Measurements from ENCODE around the gene SIX5.
"Not testable (repeated sequence)": the region's sequence is repeated elsewhere in the genome, so short reads cannot be mapped to it uniquely, and the experiment has no call there.

Gene SIX5

DNA sequence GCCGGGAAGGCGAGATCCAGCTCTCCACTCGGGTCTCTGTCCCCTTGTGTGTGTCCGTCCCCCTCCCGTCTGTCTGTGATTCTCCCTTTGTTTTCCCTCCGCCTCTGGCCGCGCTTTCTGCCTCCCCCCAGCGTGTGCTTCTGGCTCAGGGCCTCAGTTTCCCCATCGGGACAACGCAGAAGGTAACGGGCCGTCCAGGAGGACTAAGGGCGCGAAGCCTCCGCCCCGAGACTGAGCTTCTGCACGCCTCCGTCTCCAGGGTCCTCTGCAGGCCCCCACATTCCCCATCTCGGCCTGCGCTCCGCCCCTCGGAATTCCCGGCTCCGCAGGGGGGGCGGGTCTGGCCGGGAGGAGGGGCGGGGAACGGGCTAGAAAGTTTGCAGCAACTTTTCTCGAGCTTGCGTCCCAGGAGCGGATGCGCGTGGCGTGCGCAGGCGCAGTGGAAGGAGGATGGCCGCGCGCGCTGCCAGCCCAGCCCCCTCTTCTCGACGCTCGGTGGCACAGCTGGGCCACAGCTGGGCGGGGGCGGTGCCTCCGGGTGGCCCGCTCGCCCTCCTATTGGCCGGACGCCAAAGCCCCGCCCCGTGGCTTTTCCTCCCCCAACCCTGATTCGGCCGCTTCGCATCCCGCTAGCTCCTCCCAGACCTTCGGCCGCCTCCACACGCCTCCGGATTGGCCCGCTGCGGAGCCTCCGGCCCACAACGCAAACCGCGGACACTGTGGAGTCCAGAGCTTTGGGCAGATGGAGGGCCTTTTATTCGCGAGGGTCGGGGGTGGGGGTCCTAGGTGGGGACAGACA, at the start of gene SIX5:
SIX5 (minus strand) TSS at position 269 of the 799 bp plus-strand sequence. CDS start 408 bp downstream, outside the sequence.
- DNase-seq (ENCODE audit: low spot score), result peak; percentile 98

DNA sequence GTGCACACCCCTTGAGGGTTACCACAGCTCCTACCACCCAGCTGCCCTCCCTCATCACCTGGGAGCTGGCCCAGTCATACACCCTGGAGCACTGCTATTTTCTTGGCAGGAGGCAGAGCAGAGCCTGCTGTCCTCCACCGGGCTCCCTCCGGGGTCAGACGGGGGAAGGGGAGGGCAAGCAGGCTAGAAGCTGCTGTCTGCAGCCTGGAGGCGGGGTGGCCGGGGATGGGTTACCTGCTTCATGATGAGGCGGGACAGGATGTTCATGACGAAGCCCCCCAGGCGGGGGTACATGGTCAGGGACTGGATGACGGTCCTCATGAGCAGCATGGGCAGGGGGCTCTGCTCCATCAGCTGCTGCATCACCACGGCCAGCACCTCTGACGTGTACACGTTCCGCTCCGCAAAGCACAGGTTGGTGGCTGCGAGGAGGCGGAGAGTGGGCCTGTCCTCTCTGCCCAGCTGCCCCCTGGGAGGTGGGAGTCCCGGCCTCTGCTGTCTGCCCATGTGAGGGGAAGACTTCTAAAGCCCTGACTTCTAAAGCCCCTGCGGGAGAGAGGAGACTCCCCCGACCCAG, 48.8 kb upstream of the SIX5 start:
- no peak for DNase-seq (ENCODE audit: low spot score)

DNA sequence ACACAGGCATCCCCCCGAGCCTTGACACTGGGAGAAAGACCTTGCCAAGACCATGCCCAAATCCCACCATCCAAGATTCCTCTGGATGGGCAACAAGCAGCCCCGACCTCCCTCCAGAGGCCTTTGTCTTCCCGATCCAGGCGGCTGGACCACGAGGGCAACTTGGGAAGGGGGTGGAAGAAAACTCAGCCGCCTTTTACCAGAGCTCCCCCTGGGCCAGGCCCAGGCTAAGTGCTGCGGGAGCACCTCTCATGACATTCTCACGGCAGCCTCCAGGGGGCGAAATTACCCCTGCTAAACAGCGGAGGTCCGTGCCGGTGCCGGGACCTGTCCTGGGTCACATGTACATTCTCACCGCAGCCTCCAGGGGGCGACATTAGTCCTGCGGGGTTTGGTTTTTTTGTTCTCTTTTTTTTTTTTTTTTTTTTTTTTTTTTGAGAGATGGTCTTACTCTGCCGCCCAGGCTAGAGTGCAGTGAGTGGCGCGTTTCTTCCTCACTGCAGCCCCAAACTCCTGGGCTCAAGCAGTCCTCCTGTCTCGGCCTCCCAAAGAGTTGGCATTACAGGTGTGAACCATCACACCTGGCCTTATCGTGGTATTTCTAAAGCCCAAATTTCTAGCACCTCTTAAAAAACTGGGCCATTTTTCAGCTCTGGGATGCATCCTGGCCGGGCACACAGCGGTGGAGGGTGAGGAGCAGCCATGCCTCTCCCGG, 48.1 kb upstream of the SIX5 start:
- peak; percentile 95 for DNase-seq (ENCODE audit: low spot score)

DNA sequence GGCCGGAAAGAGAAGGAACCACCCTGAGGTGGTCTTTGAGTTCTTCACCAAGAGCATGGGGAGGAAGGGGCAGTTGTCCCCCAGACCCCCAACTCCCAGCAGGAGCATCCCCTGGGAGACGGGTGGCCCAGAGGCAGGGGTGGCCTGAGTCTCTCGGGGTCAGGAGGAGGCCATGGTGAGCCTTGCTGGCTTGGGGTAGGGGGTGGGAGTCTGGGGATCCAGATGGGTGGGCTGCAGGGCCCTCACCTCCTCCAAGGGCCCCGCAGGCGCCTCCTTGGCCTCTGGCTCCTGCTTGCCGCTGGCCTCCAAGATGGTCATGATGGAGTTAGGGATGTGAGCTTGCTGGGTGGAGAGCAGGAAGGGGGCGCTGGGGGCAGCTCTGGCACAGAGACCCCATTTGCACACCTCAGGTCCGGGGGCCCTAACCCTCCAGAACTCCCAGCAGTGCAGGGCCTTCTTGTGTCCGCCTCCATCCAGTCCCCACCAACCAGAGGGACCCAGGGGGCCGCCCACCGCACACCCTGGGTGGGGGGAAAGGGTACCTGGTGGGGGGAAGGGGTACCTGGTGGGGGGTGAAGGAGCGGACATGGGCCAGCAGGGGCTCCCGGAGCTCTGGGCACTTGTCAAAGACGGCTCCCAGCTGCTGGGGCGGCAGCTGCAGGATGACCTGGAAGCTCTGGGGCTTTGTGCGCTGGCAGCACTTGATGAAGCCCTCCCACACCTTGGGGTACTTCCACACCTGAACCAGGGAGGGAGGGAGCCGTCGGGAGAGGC, 47.4 kb upstream of the SIX5 start:
- DNase-seq (ENCODE audit: low spot score), result no peak

DNA sequence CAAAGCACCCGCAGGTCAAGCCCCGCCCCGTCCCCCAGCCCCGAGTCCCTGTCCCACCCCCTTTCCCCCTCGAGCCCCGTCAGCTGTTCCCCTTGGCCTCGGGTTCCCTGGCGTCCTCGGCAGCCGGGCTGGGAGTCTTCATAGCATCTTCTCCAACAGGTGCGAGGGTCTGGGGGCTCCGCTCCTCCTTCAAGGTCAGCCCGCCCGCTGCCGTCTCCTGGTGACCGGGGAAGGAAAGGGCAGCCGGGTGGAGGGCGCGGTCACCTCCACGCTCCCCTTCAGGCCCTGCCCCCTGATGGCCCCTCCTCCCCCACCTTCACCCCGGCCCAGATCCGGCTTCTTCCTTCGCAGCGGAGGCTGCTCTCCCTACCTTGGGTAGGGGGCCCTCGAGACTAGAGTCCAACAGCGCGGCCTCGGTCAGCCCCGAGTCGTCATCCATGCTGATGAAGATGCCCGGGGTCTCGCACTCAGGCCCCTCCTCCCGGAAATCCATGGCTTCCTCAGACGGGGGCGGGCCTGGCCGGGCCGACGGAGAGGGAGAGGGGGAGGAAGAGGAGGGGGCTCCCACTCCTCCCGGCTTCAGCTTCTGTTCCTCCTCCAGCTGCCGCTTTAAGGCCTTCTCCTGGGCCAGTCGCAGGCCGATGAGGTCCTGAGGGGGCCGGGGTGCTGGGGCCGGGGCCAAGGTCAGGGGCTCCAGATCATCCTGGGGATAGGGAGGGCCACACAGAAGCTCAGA, 46.6 kb upstream of the SIX5 start:
- DNase-seq (ENCODE audit: low spot score), result no peak

DNA sequence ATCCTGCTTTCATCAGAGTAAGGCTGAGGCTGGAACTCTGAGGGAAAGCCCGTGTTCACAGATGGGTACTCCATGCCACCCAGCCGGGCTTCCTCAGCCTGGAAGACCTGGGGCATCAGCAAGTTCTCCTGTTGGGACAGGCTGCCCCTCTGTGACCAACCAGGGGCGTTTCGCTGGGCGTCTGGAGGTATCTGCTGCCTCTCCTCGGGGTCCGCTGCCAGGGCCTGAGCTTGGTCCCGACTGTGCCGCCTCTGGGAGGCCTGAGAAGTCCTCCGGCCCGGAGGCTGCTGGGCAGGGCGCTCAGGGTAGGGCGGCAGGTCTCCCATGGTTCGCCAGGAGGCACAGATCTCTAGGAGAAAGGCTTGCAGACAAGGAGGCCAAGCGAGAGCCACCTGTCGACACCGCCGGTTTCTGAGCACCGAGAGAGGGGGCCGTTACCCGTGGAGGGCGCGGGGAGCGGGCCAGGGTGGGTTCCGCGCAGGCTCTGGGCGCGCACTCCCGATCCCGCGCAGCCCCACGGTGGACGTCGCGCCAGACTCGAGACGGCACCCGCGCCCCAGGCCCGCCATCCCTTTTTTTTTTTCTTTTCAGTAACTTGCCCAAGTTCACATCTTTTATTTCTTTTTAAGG, 45.9 kb upstream of the SIX5 start, which contains the start of gene RSPH6A:
RSPH6A (minus strand) TSS at position 458 of the 630 bp plus-strand sequence; CDS start at position 326, 132 bp downstream.
- no peak for DNase-seq (ENCODE audit: low spot score)

DNA sequence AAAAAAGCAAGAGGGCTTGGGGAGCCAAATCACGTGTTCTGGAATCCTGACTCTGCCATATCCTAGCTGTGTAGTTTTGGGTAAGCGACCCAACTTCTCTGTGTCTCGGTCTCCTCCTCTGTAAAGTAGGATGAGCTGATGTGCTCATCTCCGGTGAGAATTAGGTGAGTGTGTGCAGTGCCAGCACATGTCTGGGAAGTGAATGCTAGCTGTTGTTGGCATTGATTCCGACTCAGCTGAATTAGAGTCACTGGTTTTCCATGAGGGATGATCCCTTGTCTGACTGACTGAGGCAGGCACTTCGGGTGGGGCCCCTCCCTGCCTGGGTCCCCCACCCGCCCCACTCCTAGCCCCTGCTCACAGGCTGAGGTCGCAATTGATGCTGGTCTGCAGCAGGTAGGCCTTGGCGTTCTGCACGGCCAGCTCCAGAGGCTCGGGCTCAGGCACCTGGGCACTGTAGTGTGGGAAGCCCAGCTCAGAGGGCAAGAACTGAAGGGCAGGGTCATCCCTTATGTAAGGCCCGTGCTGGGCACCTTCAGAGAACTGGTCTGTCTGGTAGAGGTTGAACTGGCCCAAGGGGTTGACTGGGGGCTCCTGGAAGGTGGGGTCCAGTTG, 45.2 kb upstream of the SIX5 start:
- DNase-seq (ENCODE audit: low spot score), result no peak

DNA sequence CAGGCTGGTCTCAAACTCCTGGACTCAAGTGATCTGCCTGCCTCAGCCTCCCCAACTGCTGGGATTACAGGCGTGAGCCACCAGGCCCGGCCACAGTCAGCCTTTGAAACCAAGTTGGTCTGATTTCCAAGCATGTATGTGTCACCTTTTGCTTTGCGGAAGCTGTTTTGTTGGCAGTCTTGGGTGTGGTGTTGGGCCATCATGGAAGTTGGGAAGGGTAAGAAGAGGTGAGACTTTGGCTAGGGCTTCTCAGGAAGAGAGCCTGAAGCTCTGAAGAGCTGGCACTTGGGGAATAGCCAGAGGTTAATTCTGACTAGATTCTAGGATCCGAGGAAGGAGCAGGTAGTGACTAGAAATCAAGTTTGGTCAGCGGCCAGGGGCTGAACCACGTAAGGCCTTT, 43.2 kb upstream of the SIX5 start:
- DNase-seq (ENCODE audit: low spot score), result no peak

DNA sequence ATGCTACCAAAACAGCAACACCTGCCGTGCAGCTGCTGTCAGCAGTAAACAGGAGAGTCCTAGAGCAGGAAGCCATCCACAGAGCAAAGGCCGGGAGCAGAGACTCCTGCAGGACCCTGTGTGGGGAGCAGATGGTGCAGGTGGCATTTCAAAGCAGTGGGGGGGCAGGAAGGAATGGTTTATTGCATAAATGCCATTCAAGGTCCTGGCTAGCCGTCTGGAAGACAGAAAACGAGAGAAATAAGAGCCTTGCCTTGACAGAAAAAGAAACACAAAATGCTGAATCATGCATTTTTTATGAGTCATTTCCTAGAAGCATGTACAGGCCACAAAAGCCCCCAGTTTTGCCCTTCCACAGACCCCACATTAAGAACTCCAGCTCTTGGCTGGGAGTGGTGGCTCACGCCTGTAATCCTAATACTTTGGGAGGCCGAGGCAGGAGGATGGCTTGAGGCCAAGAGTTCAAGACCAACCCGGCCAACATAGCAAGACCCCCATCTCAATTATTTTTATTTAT, 40.6 kb upstream of the SIX5 start:
- peak; percentile 68 for DNase-seq (ENCODE audit: low spot score)

DNA sequence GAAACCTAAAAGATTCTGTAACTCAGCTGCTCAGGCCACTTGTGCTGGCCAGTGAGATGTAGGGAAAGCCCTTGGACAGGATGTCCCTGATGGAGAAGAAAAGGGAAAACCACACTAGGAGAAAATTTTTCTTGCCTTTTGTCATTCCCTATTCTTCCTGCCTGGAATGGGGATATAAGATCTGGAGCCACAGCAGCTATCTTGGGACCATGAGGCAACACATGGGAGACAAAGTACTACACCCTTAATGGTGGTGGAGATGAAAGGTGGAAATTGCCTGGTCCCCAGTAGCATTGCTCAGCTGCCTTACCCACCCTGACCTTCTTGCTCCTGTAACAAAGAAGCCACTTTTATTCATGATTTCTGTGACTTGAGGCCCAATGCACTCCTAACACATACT, 36.7 kb upstream of the SIX5 start:
- DNase-seq (ENCODE audit: low spot score), result no peak

DNA sequence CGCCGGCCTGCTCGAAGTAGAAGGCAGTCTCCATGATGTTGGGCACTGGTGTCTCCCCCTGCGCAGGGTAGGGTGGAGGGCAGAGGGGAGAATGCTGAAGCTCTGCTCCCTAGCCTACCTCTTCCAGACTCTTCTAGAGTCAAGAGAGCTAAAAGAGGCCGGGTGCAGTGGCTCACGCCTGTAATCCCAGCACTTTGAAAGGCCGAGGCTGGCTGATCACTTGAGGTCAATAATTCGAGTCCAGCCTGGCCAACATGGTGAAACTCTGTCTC, 35.8 kb upstream of the SIX5 start:
- no peak for DNase-seq (ENCODE audit: low spot score)

DNA sequence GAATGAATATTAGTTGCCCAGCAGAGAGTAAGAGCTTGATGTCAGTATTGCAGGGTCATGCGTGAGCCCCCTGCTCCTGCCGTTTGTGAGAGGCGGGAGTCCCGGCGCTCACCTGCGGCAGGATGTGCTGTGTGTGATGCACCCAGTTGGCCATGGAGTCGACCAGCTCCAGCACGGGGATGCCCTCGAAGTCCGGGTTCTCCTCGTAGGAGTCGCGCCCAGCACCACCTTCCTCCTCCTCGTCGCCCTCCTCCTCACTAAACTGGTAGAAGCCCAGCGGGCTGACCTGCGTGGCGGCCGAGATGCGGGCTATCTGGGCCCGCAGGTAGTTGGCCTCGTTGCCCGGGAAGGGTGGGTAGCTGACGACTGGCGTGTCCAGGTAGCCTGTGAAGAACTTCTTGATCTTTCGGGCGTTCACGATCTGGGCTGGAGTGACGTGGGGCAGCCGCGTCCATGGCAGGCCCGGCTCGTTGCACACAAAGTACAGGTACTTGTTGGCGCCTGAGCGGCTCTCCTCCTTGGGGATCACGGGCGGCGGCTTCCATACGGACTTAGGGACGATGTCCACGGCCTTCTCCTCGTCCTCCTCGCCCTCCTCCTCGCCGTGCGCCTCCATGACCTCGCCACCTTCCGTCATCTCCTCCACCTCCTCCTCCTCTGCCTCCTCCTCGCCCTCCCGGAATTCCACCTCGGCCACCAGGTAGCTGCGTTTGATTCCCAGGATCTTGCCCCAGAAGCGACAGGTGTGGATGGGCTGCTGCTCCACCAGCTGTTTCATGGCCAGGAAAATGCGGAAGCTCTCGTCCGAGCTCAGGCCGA, 35.3 kb upstream of the SIX5 start:
- DNase-seq (ENCODE audit: low spot score), result no peak

DNA sequence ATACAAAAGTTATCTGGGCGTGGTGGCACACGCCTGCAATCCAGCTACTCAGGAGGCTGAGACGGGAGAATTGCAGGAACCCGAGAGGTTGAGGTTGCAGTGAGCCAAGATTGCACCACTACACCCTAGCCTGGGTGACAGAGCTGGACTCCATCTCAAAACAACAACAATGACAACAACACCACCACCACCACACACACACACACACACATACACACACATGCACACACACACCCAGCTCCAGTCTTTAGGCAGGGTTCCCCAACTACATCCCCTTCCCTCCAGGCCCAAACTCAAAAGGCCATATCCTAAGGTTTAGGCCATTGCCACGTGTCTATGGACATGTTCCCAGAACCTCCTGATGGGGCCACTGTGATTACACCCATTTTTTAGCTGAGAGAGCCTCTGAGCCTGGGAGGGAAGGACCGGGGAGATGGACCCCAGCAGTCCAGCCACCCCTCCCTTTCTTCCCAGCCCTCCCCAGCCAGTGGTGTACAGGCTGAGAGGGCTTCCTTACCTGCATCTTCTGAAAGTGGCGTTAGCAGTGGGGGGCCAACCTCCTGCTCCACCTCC, 32.6 kb upstream of the SIX5 start:
- DNase-seq (ENCODE audit: low spot score), result no peak

DNA sequence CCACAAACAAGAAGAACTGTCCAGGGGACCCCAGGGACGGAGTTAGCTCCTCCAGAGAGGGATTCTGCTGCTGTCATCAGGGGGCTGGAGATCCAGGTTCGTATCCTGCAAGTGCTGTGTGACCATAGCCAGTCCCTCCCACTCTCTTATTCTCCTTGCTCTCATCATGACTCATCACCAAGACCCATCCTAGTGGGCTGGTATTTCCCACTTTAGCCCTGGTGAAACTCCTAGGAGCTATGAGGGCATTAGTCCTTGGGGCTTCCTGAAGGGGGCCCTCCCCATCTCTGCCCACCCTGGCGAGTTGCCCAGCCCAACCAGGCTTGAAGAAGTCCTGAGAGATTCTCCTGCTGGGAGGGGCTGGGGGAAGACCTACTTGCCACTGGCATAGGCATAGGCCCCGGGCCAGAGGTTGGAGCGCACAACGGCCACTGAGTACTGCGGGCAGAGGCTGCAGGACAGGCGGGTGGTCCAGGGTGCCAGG, 31.1 kb upstream of the SIX5 start:
- DNase-seq (ENCODE audit: low spot score), result peak; percentile 49

DNA sequence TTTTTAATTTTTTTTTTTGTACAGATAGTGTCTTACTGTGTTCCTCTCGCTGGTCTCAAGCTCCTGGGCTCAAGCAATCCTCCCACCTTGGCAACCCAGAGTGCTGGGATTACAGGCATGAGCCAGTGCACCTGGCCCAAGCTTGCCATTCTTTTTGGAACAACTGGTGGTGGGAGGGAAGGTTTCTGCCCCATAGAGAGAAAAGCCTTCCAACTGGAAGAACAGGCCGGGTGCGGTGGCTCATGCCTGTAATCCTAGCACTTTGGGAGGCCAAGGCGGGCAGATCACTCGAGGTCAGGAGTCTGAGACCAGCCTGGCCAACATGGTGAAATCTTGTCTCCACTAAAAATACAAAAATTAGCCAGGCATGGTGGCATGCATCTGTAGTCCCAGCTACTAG, 30.5 kb upstream of the SIX5 start:
- DNase-seq (ENCODE audit: low spot score), result not testable (repeated sequence)

DNA sequence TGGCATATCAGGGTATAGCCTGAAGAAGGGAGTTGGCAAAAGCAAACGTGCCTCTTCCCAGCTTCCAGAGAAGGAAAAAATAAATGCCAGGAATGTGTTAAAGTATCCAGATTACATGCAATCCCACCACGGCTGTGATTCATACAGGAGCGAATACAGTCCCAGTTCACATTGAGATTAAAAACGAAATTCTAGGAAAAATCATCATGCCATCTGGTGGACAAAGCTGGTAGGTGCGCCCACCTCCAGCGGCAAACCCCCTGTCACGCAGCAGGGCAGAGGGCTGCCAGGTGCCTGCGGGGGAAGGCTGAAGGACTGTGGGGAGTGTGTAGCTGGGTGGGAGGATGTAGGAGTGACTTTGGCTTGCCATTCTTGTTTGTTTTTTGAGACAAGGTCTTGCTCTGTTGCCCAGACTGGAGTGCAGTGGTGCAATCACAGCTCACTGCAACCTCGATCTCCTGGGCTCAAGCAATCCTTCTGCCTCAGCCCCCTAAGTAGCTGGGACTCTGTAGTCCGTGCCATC, 30.0 kb upstream of the SIX5 start:
- DNase-seq (ENCODE audit: low spot score), result peak; percentile 75

DNA sequence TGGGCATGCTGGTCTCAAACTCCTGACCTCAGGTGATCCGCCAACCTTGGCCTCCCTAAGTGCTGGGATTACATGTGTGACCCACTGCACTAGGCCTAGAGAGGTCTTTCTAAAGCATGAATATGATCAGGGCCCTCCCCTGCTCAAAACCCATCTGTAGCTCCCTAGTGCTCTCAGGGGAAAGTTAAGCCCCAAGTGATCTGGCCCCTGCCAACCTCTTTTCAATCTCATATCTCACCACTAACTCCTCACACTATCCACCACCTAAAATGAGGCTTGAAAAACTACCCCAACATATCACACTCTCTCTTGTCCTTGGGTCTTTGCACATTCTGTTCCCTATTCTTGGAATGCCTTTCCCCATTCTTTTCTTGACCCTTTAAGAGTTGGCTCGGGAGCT, 25.6 kb upstream of the SIX5 start:
- DNase-seq (ENCODE audit: low spot score), result no peak

DNA sequence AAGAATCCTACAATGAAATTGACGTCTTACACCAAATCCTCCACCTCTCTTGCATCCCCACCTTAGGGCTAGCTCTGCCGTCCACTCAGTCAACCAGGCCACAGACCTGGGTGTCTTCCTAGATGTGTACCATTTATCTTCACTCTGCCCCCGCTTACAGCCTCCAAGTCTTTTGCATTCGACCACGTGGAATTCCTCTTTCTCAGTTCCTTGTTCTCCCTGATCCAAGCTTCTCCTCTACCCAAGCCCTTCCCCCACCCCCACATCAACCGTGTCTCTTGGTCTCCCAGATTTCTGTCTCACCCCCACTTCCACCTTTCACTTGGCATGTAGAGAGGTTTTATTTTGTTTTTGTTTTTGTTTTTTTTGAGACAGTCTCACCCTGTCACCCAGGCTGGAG, 24.8 kb upstream of the SIX5 start:
- no peak for DNase-seq (ENCODE audit: low spot score)

DNA sequence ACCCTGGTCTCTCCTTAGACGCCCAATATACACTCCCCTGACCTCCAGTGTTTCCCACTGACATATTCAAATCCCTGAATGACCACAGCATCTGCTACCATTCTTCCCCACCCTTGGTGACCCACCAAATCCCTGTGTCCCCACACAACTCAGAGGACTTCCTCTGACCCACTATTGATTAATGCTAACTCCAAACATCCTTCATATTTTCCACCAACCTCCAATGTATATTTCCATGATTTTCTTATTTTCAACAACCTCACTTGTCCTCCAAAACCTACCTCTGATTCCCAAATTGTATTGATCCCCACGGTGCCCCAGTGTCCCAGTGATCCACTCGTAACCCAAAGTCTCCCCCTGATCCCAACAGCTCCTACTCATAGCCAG, 24.1 kb upstream of the SIX5 start:
- no peak for DNase-seq (ENCODE audit: low spot score)

Data from RKO (cell line).